Measurements from ENCODE around the gene SENP5. TPM values are rescaled to one million over a fixed set of nuclear protein-coding genes. Genes with fewer than 3 reads are reported as not detected.

The SENP5 gene
- total and polyA plus RNA-seq, 2 donors from 2014 or later: 5.8 to 27.5 TPM

DNA sequence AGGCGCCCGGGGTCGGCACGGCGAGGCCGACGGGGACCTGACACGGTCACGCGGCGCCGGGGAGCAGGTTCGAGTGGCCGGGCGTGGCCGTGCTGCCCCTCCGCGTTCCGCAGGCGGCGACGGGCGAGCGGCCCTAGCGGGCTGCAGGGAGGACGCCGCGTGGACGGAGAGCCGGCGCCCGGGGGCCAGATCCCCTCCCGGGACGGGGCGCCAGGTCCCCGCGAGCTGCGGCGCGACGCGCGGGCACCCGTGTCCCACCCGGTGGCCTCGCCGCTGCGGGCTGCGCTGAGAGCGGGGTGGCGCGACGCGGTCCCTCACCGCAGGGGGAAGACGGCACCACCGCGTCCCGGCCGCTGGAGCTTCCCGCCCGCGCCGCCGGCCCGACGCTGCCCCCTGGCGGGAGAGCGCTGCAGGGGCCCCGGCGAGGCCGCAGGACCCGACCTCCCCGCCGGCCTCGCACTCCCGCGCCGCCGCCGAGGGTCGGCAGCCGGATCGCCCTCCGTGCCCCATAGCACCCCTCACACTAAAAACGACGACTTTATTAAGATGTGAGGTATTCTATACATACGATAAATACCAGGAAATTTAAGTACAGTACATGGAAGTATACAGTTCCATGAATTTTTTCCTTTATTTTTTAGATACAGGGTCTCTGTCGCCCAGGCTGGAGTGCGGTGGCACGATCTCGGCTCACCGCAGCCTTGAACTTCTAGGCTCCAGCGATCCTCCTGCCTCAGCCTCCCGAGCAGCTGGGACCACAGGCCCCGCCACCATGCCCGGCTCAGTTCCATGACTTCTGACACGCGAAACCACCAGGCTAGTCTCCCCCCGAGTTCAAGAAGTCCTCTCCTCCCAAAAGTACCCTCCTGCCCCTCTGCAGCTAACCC, 102.2 kb downstream of the SENP5 start:
- H3K9ac ChIP-seq (ENCODE audit: low read length in 3 of 3): no peak overlapping the region
- DNase-seq: peak; percentile 59 to 82 (median 73)
- no peak for FAIRE-seq
- no peaks in the 10 kb centered on the region for H3K9me3 ChIP-seq (ENCODE audit: control insufficient read depth in 2 of 3, insufficient read depth in 1 of 3, low read length in 3 of 3)
- intact Hi-C loops (cut with DNase I): loop anchor here (10.0 kb wide), 1 partner anchor 135 kb away; no protein-coding TSS in a partner anchor
- TF ChIP-seq, protein P1, sequence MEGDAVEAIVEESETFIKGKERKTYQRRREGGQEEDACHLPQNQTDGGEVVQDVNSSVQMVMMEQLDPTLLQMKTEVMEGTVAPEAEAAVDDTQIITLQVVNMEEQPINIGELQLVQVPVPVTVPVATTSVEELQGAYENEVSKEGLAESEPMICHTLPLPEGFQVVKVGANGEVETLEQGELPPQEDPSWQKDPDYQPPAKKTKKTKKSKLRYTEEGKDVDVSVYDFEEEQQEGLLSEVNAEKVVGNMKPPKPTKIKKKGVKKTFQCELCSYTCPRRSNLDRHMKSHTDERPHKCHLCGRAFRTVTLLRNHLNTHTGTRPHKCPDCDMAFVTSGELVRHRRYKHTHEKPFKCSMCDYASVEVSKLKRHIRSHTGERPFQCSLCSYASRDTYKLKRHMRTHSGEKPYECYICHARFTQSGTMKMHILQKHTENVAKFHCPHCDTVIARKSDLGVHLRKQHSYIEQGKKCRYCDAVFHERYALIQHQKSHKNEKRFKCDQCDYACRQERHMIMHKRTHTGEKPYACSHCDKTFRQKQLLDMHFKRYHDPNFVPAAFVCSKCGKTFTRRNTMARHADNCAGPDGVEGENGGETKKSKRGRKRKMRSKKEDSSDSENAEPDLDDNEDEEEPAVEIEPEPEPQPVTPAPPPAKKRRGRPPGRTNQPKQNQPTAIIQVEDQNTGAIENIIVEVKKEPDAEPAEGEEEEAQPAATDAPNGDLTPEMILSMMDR (IDR thresholded peaks at IDR 0.05; ENCODE audit: borderline replicate concordance, extremely low read depth, insufficient read depth): peak; percentile 88
- H3K4me1 ChIP-seq (ENCODE audit: control insufficient read depth in 2 of 3, insufficient read depth in 2 of 3, low read depth in 1 of 3, low read length in 3 of 3): peaks cover 0 to 6% (median 0%) of the 10 kb centered on the region in 3 donors
- peaks cover 28% of the 10 kb centered on the region for H3K27me3 ChIP-seq (ENCODE audit: control insufficient read depth, insufficient read depth, low read length)
- no peaks in the 10 kb centered on the region for H3K36me3 ChIP-seq (ENCODE audit: control insufficient read depth in 2 of 3, insufficient read depth in 3 of 3, low read length in 3 of 3)
- H3K27ac ChIP-seq (ENCODE audit: low read depth in 2 of 2, low read length in 2 of 2): no peak overlapping the region
- peak overlapping the region in 1 of 3 donors; percentile 48 for H3K4me3 ChIP-seq (ENCODE audit: low read length in 3 of 3)

DNA sequence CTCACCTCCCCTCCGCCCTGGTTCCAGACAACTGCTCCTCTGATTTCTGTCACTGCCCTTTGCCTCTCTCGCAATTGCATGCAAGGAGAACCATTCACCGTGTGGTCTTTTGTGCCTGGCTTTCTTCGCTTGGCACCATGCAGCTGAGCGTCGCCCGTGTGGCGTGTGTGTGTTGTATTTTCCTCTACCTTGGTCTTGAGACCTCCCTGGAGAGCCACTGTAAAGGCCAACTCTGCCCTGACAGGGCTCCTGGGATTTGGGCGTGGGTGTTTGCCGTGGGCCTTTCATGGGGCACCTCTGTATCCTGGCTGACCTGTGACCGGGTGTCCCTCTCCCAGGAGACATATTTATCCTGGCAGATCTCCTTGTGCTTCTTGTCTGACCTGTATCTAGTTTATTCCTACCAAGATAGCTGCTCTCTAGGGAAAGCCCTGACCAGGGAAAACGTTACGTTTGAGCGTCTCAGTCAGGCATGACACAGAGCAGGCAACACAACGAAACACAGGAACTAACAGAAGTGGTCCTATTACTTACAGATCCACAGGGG, 102.9 kb downstream of the SENP5 start:
- Histone ChIP-seq H3K9me3 (ENCODE audit: control insufficient read depth in 2 of 3, insufficient read depth in 1 of 3, low read length in 3 of 3) (no peaks in the 10 kb centered on the region), H3K4me1 (ENCODE audit: control insufficient read depth in 2 of 3, insufficient read depth in 2 of 3, low read depth in 1 of 3, low read length in 3 of 3) (peaks cover 0 to 6% (median 0%) of the 10 kb centered on the region in 3 donors), H3K36me3 (ENCODE audit: control insufficient read depth in 2 of 3, insufficient read depth in 3 of 3, low read length in 3 of 3) (no peaks in the 10 kb centered on the region), H3K27ac (ENCODE audit: low read depth in 2 of 2, low read length in 2 of 2) (no peak overlapping the region), H3K9ac (ENCODE audit: low read length in 3 of 3) (no peak overlapping the region), H3K27me3 (ENCODE audit: control insufficient read depth, insufficient read depth, low read length) (peaks cover 21% of the 10 kb centered on the region), H3K4me3 (ENCODE audit: low read length in 3 of 3) (no peak overlapping the region)
- TF ChIP-seq, protein P1 (IDR thresholded peaks at IDR 0.05; ENCODE audit: borderline replicate concordance, extremely low read depth, insufficient read depth): no peak
- DNase-seq (no peak), FAIRE-seq (no peak)
- intact Hi-C loops (cut with DNase I): no loop called here

DNA sequence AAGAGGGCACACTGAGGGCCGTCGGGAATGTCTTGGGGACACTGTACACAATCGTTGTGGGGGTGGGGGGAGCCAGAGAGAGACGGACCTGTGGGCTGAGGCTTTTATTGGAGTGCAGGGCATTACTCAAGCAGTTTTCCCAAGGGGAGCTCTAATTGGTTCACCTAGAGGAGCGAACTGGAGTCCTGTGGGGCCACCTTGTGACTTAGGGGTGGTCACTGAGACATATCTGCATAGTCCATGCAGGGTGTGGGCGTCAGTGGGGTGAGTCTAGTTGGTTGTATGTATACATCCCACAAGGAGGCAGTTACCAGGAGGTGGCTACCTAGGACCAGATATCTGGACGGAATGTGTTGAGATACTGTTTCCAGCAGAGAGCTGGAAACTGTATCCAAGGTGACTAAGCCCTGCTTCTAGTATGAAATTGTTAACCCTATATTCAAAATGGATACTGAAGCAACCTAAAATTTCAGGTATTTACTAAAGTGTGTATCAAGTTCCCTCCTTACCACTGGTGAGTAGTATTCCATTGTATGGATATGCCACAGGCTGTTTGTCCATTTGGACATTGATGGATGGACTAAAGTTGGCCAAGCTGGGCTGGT, 103.5 kb downstream of the SENP5 start:
- H3K36me3 ChIP-seq (ENCODE audit: control insufficient read depth in 2 of 3, insufficient read depth in 3 of 3, low read length in 3 of 3): no peaks in the 10 kb centered on the region
- no peak overlapping the region for H3K27ac ChIP-seq (ENCODE audit: low read depth in 2 of 2, low read length in 2 of 2)
- H3K4me1 ChIP-seq (ENCODE audit: control insufficient read depth in 2 of 3, insufficient read depth in 2 of 3, low read depth in 1 of 3, low read length in 3 of 3): peaks cover 0 to 6% (median 0%) of the 10 kb centered on the region in 3 donors
- no peaks in the 10 kb centered on the region for H3K9me3 ChIP-seq (ENCODE audit: control insufficient read depth in 2 of 3, insufficient read depth in 1 of 3, low read length in 3 of 3)
- FAIRE-seq (no peak), DNase-seq (no peak)
- peaks cover 16% of the 10 kb centered on the region for H3K27me3 ChIP-seq (ENCODE audit: control insufficient read depth, insufficient read depth, low read length)
- intact Hi-C loops (cut with DNase I): no loop called here
- TF ChIP-seq, protein P1 (IDR thresholded peaks at IDR 0.05; ENCODE audit: borderline replicate concordance, extremely low read depth, insufficient read depth): no peak
- no peak overlapping the region for H3K4me3 ChIP-seq (ENCODE audit: low read length in 3 of 3)
- no peak overlapping the region for H3K9ac ChIP-seq (ENCODE audit: low read length in 3 of 3)

Measured in kidney (tissue), 14 donors.